GM21381 (cell line): ENCODE results near the gene CPLANE2.
"Not testable (repeated sequence)": the region's sequence is repeated elsewhere in the genome, so short reads cannot be mapped to it uniquely, and the experiment has no call there.

ENCODE experiments used
- ATAC-seq: cut with Tn5 transposase; IDR thresholded peaks from one replicate; pipeline ENCODE4 v1.9.1; 2021; ENCODE audit warnings: mild to moderate bottlenecking, moderate library complexity; ENCODE audit not compliant: unreplicated experiment

Gene CPLANE2

DNA sequence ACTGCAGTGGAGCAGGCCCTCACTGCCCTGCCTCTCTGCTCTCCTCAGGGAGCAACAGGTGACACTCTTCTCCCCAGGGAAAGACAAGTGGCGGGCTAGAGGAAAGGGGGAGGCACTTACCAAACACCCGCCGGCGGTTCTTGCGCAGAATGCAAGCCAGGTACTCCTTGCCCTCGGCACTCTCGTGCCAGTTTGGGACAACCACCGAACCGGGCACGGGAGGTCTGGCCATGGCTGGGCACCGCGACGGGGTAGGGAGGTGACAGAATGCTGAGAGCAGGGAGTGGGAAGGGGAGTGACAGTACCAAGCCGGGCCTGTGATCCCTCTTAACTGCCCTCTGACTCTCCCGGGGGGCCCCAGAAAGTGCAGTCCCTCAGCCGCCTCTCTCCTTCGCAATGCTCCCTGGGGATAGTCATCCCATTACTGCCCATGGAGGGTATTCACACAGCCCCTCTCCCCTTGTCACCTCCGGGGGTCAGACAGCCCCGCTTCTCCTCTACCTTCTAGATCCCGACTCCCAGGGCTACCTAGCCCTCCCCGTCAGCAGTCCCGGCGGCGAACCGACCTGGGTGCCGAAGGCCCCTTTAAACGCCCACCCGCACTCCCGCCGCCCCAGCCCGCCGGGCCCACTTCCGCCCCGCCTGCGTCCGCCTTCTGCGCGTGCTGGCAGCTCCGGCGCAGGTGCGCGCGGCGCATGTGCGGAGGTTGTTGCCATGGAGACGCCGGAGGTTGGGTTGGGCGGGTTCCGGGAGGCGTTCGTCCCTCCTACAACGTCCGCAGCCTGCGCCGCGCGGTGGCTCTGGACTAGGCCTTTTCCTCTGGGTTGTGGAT is at the start of gene CPLANE2:
CPLANE2 (minus strand) TSS at position 673 of the 832 bp plus-strand sequence; CDS start at position 232, 441 bp downstream.
- peak; percentile 73 for ATAC-seq

DNA sequence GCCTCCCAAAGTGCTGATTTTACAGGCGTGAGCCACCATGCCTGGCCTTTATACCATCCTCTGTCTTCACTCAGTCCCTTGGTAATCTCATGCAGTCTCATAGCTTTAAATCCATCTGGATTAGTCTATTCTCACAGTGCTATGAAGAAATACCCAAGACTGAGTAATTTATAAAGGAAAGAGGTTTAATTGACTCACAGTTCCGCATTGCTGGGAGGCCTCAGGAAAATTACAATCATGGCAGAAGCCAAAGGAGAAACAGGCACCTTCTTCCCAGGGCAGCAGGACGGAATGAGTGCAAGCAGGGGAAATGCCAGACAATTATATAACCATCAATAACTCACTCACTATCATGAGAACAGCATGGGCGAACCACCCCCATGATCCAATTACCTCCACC is 49.1 kb upstream of the CPLANE2 start:
- no peak for ATAC-seq

- no peak for ATAC-seq
Measured at GRCh38 chr1:16281765-16282164, 44.8 kb upstream of the CPLANE2 start.

DNA sequence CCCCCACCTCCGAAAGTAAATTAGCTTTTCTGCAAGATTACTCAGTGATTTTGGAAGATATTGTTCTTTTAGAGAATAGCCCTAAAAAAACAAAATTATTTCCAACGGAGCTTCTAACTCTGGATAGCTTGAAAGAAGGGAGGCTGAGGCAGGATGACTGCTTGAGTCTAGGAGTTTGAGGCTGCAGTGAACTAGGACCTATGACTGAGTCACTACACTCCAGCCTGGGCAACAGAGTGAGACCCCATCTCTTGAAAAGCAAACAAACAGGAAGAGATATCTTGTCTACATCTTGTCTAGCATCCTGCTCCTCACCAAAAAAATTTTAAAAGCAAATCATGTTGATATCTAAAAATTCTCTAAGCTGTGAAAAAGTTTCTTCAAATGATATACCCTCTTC is 42.2 kb upstream of the CPLANE2 start:
- no peak for ATAC-seq

GRCh38 chr1:16276302-16277030 is 39.5 kb upstream of the CPLANE2 start:
- no peak for ATAC-seq

DNA sequence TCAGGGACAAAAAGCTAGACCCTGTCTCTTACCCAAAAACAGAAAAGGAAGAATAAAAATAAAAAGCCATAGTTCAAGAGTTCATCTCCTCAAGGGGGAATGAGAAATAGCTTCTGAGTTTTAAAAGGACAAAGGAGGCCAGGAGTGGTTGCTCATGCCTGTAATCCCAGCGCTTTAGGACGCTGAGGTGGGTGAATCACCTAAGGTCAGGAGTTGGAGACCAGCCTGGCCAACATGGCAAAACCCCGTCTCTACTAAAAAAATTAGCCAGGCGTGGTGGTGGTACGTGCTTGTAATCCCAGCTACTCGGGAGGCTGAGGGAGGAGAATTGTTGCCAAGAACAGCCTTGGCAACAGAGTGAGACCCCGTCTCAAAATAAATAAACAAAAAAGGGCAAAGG is 38.6 kb upstream of the CPLANE2 start:
- no peak for ATAC-seq

GRCh38 chr1:16267690-16268180 is 30.8 kb upstream of the CPLANE2 start:
- no peak for ATAC-seq

- no peak for ATAC-seq
Measured at GRCh38 chr1:16266411-16267118, 29.6 kb upstream of the CPLANE2 start.

DNA sequence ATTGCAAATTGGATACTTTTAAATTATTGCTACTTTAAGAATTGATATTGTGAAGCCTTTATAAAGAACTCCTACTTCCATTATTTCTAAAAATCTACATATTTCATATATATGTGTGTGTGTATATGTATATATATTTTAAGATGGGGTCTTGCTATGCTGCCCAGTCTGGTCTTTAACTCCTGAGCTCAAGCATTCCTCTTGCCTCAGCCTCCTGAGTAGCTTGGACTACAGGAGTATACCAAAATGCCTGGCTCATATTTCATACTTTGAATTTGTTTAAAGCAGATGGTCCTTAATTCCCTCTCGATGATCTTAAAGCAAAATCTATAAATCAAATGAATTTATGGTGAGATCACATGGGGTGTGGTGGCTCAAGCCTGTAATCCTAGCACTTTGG is 25.1 kb upstream of the CPLANE2 start:
- ATAC-seq = no peak

GRCh38 chr1:16260814-16261213 is 23.8 kb upstream of the CPLANE2 start:
- no peak for ATAC-seq

GRCh38 chr1:16258591-16259135 is 21.7 kb upstream of the CPLANE2 start:
- no peak for ATAC-seq

- no peak for ATAC-seq
Measured at GRCh38 chr1:16257968-16258367, 21.0 kb upstream of the CPLANE2 start.

- not testable (repeated sequence) for ATAC-seq
Measured at GRCh38 chr1:16257556-16257955, 20.6 kb upstream of the CPLANE2 start.

DNA sequence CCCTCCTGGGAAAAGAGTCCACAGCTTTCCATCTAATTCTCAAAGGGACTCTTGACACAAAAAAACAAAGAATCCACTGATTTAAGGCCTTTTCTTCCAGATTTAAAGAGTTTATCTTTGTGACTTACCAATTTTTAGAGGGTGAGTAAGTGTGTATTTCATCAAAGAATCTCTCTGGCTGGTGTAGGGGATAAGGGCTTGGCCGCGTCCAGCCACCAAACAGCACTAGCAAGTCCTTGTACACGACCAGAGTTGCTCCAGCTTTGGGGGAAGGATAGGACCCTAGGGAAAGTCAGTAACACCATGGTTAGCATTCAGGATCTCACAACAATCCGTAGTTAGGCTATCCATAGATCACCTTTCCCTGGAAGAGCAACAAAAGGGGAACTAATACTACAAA is 19.5 kb upstream of the CPLANE2 start:
- no peak for ATAC-seq

- no peak for ATAC-seq
Measured at GRCh38 chr1:16254263-16254928, 17.4 kb upstream of the CPLANE2 start.

GRCh38 chr1:16253332-16253922 is 16.4 kb upstream of the CPLANE2 start:
- ATAC-seq = no peak

- no peak for ATAC-seq
Measured at GRCh38 chr1:16252912-16253311, 15.9 kb upstream of the CPLANE2 start.

- no peak for ATAC-seq
Measured at GRCh38 chr1:16251381-16251780, 14.4 kb upstream of the CPLANE2 start.

GRCh38 chr1:16250524-16251251 is 13.7 kb upstream of the CPLANE2 start:
- ATAC-seq = no peak
